ENCODE measurements around the gene RIMS4.

GRCh38 chr20:44703956-44704488 is 106.3 kb downstream of the RIMS4 start:
- TF ChIP-seq POLR2A (IDR thresholded peaks at IDR 0.05): no peak
- TF ChIP-seq CTCF (IDR thresholded peaks at IDR 0.05): no peak
- TF ChIP-seq POLR2AphosphoS5 (IDR thresholded peaks at IDR 0.05; ENCODE audit: insufficient read depth in 1 of 2, low read depth in 1 of 2): no peak
